Retinal pigment epithelial cell (primary cell): ENCODE data around the gene ZPBP.
"Not testable (repeated sequence)": the region's sequence is repeated elsewhere in the genome, so short reads cannot be mapped to it uniquely, and the experiment has no call there.

Experiments used
- DNase-seq: peaks from one replicate; pipeline ENCODE4 v3.0.0-alpha.2; 2010; ENCODE audit warnings: low read depth
- H3K4me3 ChIP-seq: 2 replicates; pipeline ENCODE4 v1.5.1; 2011; ENCODE audit warnings: mild to moderate bottlenecking, low read length, control low read depth, moderate library complexity
- TF ChIP-seq, protein P1 (sequence below): conservative IDR thresholded peaks from 2 replicates; pipeline ENCODE4 v1.5.1; 2011; ENCODE audit warnings: low read depth, low read length, control low read depth, inconsistent platforms

The ZPBP gene

DNA sequence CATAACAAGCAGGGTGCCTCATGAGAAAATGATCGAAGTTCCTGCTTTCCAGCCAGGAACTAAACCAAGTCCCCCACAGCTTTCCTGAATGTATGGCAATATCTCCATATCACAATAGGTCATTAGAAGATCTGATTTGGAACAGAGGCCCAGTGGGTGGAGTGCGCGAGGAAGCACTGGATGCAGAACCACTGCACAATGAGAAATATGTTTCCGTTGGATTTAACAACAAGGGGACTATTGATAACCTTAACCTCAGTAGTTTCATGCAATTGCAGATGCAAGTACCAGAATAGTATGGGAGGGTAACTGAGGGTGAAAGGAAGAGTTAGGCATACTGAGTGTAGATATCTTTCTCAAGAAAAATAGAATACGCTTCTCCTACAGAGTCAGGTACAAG, 45.3 kb downstream of the ZPBP start:
- no peak overlapping the region for H3K4me3 ChIP-seq
- DNase-seq: no peak
- TF ChIP-seq, protein P1, sequence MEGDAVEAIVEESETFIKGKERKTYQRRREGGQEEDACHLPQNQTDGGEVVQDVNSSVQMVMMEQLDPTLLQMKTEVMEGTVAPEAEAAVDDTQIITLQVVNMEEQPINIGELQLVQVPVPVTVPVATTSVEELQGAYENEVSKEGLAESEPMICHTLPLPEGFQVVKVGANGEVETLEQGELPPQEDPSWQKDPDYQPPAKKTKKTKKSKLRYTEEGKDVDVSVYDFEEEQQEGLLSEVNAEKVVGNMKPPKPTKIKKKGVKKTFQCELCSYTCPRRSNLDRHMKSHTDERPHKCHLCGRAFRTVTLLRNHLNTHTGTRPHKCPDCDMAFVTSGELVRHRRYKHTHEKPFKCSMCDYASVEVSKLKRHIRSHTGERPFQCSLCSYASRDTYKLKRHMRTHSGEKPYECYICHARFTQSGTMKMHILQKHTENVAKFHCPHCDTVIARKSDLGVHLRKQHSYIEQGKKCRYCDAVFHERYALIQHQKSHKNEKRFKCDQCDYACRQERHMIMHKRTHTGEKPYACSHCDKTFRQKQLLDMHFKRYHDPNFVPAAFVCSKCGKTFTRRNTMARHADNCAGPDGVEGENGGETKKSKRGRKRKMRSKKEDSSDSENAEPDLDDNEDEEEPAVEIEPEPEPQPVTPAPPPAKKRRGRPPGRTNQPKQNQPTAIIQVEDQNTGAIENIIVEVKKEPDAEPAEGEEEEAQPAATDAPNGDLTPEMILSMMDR: no peak

DNA sequence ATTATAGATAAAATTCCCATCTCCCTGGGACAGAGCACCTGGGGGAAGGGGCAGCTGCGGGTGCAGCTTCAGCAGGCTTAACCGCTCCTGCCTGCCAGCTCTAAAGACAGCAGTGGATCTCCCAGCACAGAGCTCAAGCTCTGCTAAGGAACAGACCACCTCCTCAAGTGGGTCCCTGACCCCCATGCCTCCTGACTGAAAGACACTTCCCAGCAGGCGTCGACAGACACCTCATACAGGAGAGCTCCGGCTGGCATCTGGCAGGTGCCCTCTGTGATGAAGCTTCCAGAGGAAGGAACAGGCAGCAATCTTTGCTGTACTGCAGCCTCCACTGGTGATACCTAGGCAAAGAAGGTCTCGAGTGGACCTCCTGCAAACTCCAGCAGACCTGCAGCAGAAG, 51.9 kb downstream of the ZPBP start:
- not testable (repeated sequence) for H3K4me3 ChIP-seq, DNase-seq

DNA sequence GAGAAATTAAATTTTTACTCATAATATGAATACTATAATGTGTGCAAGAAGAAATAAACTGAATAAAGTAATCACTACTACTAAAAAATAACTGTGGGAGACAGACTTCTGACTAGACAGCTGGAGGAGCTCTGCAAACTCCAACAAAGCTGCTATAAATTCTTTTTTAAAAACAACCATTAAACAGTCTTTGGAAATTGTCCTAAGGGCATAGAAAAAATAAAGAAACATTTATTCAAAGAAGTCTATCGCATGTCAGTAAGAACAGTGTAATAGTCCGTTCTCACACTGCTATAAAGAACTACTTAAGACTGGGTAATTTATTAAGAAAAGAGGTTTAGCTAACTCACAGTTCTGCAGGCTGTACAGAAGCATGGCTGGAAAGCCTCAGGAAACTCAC, 56.0 kb downstream of the ZPBP start:
- H3K4me3 ChIP-seq: no peak overlapping the region
- TF ChIP-seq, protein P1: no peak
- no peak for DNase-seq

DNA sequence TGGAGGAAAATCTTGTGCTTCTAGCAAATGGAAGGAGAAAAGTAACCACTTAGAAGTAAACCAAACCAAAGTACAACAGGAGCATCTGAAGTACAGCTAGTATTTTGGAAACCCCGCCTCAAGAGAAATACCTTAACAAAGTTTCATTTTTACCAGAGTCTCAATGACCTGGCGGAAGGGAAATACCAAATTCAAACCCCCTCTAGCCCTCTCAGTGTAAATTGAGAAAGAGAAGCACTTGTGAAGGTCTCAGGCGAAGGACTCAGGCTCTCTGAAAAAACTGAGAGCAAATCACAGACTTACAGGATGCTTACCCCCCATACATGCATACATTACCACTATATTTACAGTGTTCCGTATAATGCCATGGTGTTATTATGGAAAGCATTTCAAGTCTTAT, 70.1 kb downstream of the ZPBP start:
- no peak overlapping the region for H3K4me3 ChIP-seq
- TF ChIP-seq, protein P1: no peak
- no peak for DNase-seq

DNA sequence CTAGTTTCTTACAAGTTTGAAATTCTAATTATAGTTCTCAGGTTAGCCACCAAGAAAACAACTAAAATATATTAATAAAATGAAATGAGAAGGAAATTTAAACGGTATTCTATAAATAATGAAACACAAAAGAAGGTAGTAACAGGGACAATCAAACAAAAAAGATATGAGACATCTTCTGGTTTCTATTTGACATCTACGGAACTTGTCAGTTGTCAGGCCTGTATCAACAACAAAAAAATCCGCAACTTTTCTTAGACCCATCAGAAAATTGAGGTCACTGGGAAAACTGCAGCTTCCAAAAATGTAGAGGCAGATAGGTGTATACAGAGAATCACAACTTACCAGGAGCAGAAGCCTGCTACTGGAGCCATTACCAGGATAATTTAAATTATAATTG, 70.6 kb downstream of the ZPBP start:
- TF ChIP-seq, protein P1: no peak
- DNase-seq: no peak
- no peak overlapping the region for H3K4me3 ChIP-seq

DNA sequence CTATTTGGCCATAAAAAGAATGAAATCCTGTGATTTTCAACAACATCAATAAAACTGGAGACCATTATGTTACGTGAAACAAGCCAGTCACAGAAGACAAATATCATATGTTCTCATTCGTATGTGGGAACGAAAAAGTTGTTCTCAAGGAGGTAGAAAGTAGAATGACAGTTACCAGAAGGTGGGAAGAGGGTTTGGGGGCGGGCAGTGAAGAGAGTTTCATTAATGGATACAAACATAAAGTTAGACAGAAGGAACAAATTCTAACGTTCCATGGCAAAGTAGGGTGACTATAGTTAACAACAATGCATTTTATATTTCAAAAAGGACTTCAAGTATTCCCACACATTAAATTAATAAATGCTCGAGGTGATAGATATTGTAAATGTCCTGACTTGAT, 97.4 kb downstream of the ZPBP start:
- H3K4me3 ChIP-seq: no peak overlapping the region
- no peak for DNase-seq
- TF ChIP-seq, protein P1: no peak

DNA sequence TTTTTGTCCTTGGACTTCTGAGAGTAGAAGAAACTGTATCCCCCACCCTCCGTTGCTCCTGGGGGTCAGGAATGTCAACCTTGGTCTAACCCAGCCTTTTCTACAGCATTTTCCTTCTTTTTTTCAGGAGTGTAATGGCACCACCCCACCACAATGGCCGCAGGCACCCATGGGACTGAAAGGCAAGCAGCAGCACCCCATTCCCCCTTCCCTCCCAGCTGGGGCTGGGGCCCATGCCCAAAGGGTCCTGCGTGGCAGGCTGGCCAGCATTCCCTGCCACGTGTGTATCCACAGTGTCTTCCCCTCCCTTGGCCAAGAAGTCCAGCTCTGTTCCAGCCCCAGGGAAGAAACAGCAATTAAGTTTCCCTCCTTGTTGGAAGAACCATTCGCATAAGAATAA, 106.9 kb downstream of the ZPBP start:
- no peak for DNase-seq
- TF ChIP-seq, protein P1: no peak
- no peak overlapping the region for H3K4me3 ChIP-seq

DNA sequence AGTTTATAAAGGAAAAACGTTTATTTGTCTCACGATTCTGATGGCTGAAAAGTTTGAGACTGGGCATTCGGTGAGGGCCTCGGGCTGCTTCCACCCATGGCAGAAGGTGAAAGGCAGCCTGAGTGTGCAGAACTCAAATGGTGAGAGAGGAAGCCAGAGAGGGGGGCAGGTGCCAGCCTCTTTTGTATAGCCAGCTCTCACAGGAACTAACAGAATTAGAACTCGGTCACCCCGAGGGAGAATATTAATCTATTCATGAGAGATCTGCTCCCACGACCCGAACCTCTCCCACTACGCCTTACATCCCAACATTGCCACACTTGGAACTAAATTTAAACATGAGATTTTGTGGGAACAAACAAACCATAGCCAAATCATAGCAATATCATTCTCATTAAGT, 112.6 kb downstream of the ZPBP start:
- no peak overlapping the region for H3K4me3 ChIP-seq
- TF ChIP-seq, protein P1: no peak
- DNase-seq: no peak
